ENCODE results near the gene FGD2.
A peak's percentile ranks its signal among the peaks of the same experiment; 100 is the strongest.
"Not testable (repeated sequence)": the region's sequence is repeated elsewhere in the genome, so short reads cannot be mapped to it uniquely, and the experiment has no call there.

The FGD2 gene

DNA sequence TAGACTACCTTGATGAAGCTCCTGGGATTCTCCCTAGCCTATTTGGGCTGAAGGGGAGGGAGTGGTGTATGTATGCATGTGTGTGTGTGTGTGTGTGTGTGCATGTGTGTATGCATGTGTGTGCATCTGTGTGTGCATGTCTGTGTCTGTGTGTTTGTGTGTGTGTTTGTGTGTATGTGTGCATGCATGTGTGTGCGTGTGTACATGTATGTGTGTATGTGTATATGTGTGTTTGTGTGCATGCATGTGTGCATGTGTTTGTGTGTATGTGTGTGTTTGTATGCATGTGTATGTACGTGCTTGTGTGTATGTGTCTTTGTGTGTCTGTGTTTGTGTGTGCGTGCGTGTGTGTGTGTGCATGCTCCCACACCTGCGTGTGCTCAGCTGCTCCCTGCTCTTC lies 15.4 kb downstream of the FGD2 start:
- DNase-seq: no peak

- DNase-seq: peak in 2 of 4 experiments; percentile 49 to 62
Observed at GRCh38 chr6:37021356-37022129, 16.1 kb downstream of the FGD2 start.

- no peak for DNase-seq
Observed at GRCh38 chr6:37022135-37022863, 16.8 kb downstream of the FGD2 start.

DNA sequence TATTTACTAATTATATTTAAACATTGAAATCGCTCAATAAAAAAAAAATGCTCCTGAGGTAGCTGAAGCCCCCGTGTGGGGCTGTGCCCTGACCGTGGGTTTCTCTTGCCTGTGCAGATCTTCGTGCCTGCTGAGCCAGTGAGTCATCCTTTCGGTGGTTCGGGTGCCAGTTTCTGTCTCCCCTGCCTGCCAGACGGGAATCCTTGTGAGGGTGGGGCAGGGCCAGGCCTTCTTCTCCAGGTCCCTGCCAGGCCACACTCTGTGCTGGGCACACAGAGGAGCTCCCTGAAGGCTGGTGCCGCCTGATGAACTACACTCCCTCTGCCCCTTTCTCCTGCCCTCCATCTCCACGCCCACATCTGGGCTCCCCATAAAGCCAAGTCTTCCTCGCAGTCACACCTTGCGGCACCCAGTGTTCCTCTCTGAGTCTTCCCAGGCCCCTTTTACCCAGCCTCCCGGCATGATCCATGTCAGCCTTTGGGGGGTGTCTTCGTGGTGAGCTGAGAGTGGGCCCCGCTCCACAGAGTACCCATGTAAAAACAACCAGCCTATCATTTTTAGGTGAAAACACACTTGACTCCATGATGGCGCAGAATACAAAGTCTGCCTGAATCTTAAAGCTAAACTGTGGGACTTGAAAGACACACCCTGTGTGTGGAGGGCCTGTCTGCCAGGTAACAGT lies 19.3 kb downstream of the FGD2 start:
- no peak for DNase-seq

GRCh38 chr6:37025621-37026466 lies 20.4 kb downstream of the FGD2 start:
- DNase-seq: no peak

DNA sequence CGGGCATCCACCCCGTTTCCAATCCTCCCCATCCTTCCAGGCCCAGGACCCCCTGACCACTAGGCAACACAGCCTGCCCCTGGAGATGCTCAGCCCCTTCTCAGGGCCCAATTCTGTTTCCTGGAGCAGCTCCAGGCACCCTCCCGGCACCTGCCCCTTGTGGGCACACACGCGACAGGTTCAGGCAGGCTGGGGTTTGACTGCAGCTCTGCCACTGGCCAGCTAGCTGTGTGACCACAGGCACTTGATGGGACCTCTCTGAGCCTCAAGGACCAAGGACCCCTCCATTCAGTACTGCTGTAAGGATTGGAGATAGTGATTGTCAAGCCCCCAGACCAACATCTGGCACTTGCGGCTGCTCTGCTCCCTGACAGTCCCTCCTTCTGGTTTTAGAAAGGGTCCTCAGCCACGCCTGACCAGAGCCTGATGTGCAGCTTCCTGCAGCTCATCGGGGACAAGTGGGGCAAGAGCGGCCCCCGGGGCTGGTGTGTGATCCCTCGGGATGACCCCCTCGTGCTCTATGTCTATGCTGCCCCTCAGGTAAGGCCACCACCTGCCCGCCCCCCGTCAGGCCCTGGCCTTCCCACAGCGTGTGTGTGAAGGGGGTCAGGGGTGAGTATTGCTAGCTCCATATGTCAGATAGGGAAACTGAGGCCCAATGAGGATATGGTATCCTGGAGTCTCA lies 21.7 kb downstream of the FGD2 start:
- no peak for DNase-seq

GRCh38 chr6:37027811-37028469 lies 22.5 kb downstream of the FGD2 start:
- DNase-seq: no peak

DNA sequence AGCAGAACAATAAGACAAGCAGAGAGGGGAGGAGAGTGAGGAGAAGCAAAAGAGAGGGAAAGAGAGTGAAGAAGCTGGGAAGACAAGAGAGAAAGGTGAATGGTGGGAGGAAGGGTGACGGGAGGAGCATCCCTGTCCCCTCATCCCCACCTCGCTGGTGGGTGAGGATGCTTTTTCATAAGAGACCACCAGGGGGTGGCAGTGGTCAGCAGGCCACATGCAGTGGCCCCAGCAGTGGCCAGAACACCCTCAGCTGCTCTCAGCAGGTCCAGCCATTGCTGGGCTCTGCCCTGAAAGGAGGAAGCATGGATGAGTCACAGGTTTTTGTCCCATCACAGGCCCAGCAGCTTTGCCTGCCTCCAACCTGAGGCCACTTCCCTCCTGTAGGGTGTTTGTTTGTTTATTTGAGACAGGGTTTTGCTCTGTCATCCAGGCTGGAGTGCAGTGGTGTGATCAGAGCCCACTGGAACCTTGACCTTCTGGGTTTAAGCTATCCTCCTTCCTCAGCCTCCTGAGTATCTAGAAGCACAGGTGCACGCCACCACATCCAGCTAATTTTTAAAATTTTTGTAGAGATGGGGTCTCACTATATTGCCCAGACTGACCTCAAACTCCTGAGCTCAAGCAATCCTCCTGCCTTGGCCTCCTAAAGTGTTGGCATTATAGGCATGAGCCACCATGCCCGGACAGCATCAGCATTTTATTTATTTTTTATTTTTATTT lies 24.0 kb downstream of the FGD2 start:
- peak in 1 of 4 experiments; percentile 12 for DNase-seq

- DNase-seq: no peak
Observed at GRCh38 chr6:37030599-37030998, 25.1 kb downstream of the FGD2 start.

- DNase-seq: no peak
Observed at GRCh38 chr6:37032239-37032638, 26.8 kb downstream of the FGD2 start.

DNA sequence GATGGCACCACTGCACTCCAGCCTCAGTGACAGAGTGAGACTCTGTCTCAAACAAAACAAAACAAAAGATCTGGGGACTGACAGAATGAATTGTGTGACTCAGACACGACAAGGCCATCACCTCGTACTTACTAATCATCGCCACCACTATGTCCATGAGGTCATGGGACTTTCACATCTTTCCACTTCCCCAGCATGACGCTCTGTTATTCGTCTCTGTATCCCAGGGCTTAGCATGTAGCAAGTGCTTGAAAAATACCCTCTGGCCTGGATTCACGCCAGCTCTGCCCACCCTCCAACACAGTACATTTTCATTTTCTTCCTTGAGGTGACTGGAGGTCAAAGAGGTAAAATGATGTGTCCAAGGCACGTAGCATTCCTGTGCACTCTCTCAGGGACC lies 27.8 kb downstream of the FGD2 start:
- no peak for DNase-seq

- DNase-seq: no peak
Observed at GRCh38 chr6:37033819-37034795, 28.7 kb downstream of the FGD2 start.

GRCh38 chr6:37036146-37036545 lies 30.7 kb downstream of the FGD2 start:
- DNase-seq: no peak

GRCh38 chr6:37038292-37039198 lies 33.1 kb downstream of the FGD2 start:
- no peak for DNase-seq

GRCh38 chr6:37039958-37040357 lies 34.5 kb downstream of the FGD2 start:
- DNase-seq: no peak

DNA sequence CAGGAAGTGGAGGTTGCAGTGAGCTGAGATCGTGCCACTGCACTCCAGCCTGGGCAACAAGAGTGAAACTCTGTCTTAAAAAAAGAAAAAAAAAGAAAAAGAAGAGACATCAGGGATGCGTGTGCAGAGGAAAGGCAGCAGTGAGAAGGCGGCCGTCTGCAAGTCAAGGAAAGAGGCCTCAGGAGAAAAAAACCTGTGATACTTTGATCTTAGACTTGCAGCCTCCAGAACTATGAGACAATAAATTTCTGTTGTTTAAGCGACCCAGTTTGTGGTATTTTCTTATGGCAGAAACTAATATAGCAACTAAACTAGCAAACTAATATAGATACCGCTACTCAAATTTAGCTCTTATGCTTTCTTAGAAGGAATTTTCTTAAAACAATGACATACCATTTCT lies 36.1 kb downstream of the FGD2 start:
- DNase-seq: no peak

- DNase-seq: no peak
Observed at GRCh38 chr6:37042150-37042549, 36.7 kb downstream of the FGD2 start.

DNA sequence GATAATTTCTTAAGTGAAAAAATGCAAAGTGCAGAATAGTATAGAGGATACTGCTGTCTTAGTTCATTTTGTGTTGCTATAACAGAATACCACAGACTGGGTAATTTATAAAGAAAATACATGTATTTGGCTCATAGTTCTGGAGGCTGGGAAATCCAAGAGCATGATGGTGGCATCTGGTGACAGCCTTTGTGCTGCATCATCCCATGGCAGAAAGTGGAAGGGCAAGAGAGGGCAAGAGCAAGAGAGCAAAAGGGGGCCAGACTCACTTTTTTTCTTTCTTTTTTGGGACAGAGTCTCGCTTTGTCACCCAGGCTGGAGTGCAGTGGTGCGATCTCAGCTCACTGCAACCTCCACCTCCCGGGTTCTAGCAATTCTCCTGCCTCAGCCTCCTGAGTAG lies 37.6 kb downstream of the FGD2 start:
- DNase-seq: not testable (repeated sequence)

- no peak for DNase-seq
Observed at GRCh38 chr6:37047346-37047688, 41.9 kb downstream of the FGD2 start.

All from activated naive CD4-positive, alpha-beta T cell (primary cell).